SH-SY5Y (cell line): ENCODE data around the gene SLC38A8.

Experiments used
- GATA2 ChIP-seq: IDR thresholded peaks from 2 replicates; pipeline ENCODE4 v1.6.1; 2011; ENCODE audit warnings: mild to moderate bottlenecking, low read depth, low read length
- GATA3 ChIP-seq: IDR thresholded peaks from 2 replicates; pipeline ENCODE4 v1.6.1; 2011; ENCODE audit warnings: low read depth, mild to moderate bottlenecking, low read length, moderate library complexity

DNA sequence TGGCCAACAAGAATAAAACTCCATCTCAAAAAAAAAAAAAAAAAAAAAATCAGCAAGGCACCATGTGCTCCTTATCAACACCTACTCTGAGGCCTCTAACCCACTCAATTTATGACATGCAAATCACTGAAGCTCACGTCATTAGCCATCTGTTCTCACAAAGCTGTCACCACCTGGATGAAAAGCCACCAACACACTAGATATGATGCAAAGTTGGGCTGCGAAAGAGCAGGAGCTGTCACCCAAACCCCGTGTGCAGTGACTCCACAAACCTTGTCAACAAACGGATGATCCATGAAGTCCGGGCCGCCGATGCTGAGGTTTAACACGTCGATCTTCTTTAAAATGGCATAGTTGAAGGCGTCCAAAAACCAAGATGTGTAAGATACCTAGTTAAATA, 48.9 kb upstream of the SLC38A8 start:
- TF ChIP-seq GATA3 (no peak), GATA2 (no peak)
